Kidney (tissue), 14 donors: ENCODE measurements around the gene TSEN2. TPM values are rescaled to one million over a fixed set of nuclear protein-coding genes. Genes with fewer than 3 reads are reported as not detected.

Experiments
- DNase-seq, 5 donors: peaks; one replicate each; pipeline ENCODE4 v3.0.0-alpha.2; 2013 to 2020
- FAIRE-seq: peaks from 2 replicates; lab custom pipeline; 2012; peaks lifted over from hg19 to GRCh38; lab: Jason Lieb, UNC
- H3K27ac ChIP-seq, 2 donors: one replicate each; pipeline ENCODE4 v1.7.0; 2013; ENCODE audit warnings: low read depth in 2 of 2, low read length in 2 of 2, inconsistent platforms in 1 of 2
- H3K27me3 ChIP-seq: one replicate; pipeline ENCODE4 v1.7.1; 2013; ENCODE audit warnings: low read length, inconsistent platforms; ENCODE audit not compliant: control insufficient read depth, insufficient read depth
- H3K36me3 ChIP-seq, 3 donors: one replicate each; pipeline versions ENCODE4 v1.7.0 to v1.7.1; 2013; ENCODE audit warnings: low read length in 3 of 3, control low read depth in 1 of 3, inconsistent platforms in 1 of 3; ENCODE audit not compliant: insufficient read depth in 3 of 3, control insufficient read depth in 2 of 3
- H3K4me1 ChIP-seq, 3 donors: one replicate each; pipeline versions ENCODE4 v1.7.0 to v1.7.1; 2013; ENCODE audit warnings: low read length in 3 of 3, inconsistent platforms in 1 of 3, low read depth in 1 of 3; ENCODE audit not compliant: control insufficient read depth in 2 of 3, insufficient read depth in 2 of 3
- H3K4me3 ChIP-seq, 3 donors: one replicate each; pipeline versions ENCODE4 v1.7.0 to v1.8.1; 2013; ENCODE audit warnings: low read length in 3 of 3, control low read depth in 1 of 3, inconsistent platforms in 1 of 3
- H3K9ac ChIP-seq, 3 donors: one replicate each; pipeline versions ENCODE4 v1.7.0 to v1.7.1; 2013; ENCODE audit warnings: low read length in 3 of 3, control low read depth in 1 of 3, inconsistent platforms in 1 of 3
- H3K9me3 ChIP-seq, 3 donors: one replicate each; pipeline versions ENCODE4 v1.7.0 to v1.7.1; 2013; ENCODE audit warnings: low read length in 3 of 3, control low read depth in 1 of 3, inconsistent platforms in 1 of 3; ENCODE audit not compliant: control insufficient read depth in 2 of 3, insufficient read depth in 1 of 3
- intact Hi-C: fragments of 100-400 bp; cut with DNase I; formaldehyde crosslinking; loops from one replicate; pipeline ENCODE4 v1.11.1; 2022
- polyA plus RNA-seq: library from polyadenylated mRNA; stranded (reverse); fragments of 350-450 nt; fragmentation: Illumina TruSeq; extraction: RNeasy Lipid Tissue Mini Kit (QIAGEN cat#74804); gene quantifications from one replicate; pipeline ENCODE4 v1.2.3, GENCODE V29; 2014; ENCODE audit warnings: low read depth, low replicate concordance; ENCODE audit not compliant: insufficient read depth
- total RNA-seq: library from RNA; stranded (reverse); fragmentation: NEBNext Ultra II Directional; extraction: Animal tissue kit (Norgen Biotek cat#: 25700); gene quantifications from one replicate; pipeline ENCODE4 v1.2.1, GENCODE V29; 2021
- TF ChIP-seq, protein P1 (sequence below): IDR thresholded peaks from 3 replicates; pipeline ENCODE4 v1.5.1; 2012; ENCODE audit warnings: mild to moderate bottlenecking, moderate library complexity, borderline replicate concordance; ENCODE audit not compliant: insufficient read depth; ENCODE audit errors: extremely low read depth
- donor health status: control.
- donor health status: control.
- donor health status: control.
- donor health status: control.
- donor health status: control.
- donor health status: DM: yes; HTN: yes; CAD: no.
- donor health status: Normal renal cell carcinoma (clear cell type).

The TSEN2 gene
- total and polyA plus RNA-seq, 2 donors from 2014 or later: 10.3 to 20.7 TPM

DNA sequence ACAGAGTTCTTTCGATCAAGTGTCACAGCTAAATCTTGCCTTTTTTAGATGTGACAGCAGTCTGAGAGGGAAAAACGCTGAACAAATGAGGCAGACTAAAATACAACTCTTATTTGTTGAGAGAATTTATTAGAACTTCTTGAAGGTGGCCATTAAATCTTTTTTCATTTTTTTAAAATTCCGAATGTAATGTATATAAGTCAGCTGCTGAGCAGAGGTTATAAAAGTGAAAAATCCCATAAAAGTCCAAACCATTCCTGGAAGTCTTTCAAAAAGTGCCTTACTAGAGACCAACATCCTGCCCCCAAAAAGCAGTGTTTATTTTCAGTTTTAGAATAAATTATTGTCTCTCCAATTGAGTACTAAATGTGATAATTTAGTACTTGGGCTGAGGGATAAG, 3.1 kb downstream of the TSEN2 start:
- DNase-seq (peak in 2 of 5 donors; percentile 55 to 66), FAIRE-seq (no peak)
- peaks cover 3 to 4% (median 3%) of the 10 kb centered on the region in 3 donors for H3K36me3 ChIP-seq
- intact Hi-C loops: no loop called here
- no peak overlapping the region for H3K4me3 ChIP-seq
- no peaks in the 10 kb centered on the region for H3K9me3 ChIP-seq
- H3K9ac ChIP-seq: no peak overlapping the region
- peaks cover 11 to 14% (median 11%) of the 10 kb centered on the region in 3 donors for H3K4me1 ChIP-seq
- TF ChIP-seq, protein P1, sequence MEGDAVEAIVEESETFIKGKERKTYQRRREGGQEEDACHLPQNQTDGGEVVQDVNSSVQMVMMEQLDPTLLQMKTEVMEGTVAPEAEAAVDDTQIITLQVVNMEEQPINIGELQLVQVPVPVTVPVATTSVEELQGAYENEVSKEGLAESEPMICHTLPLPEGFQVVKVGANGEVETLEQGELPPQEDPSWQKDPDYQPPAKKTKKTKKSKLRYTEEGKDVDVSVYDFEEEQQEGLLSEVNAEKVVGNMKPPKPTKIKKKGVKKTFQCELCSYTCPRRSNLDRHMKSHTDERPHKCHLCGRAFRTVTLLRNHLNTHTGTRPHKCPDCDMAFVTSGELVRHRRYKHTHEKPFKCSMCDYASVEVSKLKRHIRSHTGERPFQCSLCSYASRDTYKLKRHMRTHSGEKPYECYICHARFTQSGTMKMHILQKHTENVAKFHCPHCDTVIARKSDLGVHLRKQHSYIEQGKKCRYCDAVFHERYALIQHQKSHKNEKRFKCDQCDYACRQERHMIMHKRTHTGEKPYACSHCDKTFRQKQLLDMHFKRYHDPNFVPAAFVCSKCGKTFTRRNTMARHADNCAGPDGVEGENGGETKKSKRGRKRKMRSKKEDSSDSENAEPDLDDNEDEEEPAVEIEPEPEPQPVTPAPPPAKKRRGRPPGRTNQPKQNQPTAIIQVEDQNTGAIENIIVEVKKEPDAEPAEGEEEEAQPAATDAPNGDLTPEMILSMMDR: no peak
- no peak overlapping the region for H3K27ac ChIP-seq
- no peaks in the 10 kb centered on the region for H3K27me3 ChIP-seq

DNA sequence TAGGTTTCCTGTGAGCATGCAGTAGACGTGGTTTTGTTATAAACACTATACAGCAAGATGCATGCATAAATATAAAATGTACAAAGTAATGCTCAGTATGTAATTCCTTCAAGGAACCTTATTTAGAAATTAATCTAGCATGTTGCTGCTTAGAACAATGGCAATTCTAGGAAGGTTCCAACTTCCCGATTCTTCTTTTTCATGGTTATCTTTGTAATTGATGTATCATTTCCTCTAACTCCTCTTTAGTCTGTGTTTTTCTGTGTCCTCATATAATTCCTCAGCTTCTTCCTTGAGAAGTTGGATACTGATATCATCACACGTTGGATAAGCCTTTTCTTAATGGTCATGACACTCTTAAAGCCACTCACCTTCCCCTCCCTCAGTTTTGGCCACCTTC, 3.5 kb downstream of the TSEN2 start:
- Histone ChIP-seq H3K9ac (no peak overlapping the region), H3K4me1 (peaks cover 11 to 14% (median 11%) of the 10 kb centered on the region in 3 donors), H3K36me3 (peaks cover 3 to 5% (median 5%) of the 10 kb centered on the region in 3 donors), H3K4me3 (no peak overlapping the region), H3K27me3 (no peaks in the 10 kb centered on the region), H3K27ac (no peak overlapping the region), H3K9me3 (no peaks in the 10 kb centered on the region)
- DNase-seq: no peak
- intact Hi-C loops: no loop called here
- TF ChIP-seq, protein P1: no peak
- no peak for FAIRE-seq

- DNase-seq: peak in 3 of 5 donors; percentile 31 to 74 (median 51)
- TF ChIP-seq, protein P1: no peak
- Histone ChIP-seq H3K4me3 (no peak overlapping the region), H3K27ac (no peak overlapping the region), H3K27me3 (no peaks in the 10 kb centered on the region), H3K36me3 (peaks cover 3 to 10% (median 5%) of the 10 kb centered on the region in 3 donors), H3K4me1 (peaks cover 6 to 8% (median 6%) of the 10 kb centered on the region in 3 donors), H3K9me3 (no peaks in the 10 kb centered on the region), H3K9ac (no peak overlapping the region)
- intact Hi-C loops: no loop called here
- FAIRE-seq: no peak
Measured at GRCh38 chr3:12489368-12489767, 5.1 kb downstream of the TSEN2 start.

DNA sequence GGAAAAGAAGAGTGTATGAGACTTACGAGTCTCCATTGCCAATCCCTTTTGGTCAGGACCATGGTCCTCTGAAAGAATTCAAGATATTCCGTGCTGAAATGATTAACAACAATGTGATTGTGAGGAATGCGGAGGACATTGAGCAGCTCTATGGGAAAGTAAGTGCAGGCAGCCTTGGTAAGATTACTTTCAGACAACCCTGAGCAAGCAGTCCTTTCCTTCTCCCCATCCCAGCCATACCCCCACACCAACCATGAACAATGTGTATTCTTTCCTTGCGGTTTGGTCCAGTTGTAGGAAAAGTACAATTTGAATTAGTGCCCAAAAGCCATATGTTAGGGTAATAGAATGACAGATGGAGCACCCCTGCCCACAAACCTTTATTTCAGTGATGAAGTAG, 5.6 kb downstream of the TSEN2 start:
- TF ChIP-seq, protein P1: no peak
- Histone ChIP-seq H3K4me3 (no peak overlapping the region), H3K27ac (no peak overlapping the region), H3K9me3 (no peaks in the 10 kb centered on the region), H3K4me1 (peaks cover 6 to 7% (median 6%) of the 10 kb centered on the region in 3 donors), H3K36me3 (peaks cover 3 to 10% (median 5%) of the 10 kb centered on the region in 3 donors), H3K27me3 (no peaks in the 10 kb centered on the region), H3K9ac (no peak overlapping the region)
- FAIRE-seq (no peak), DNase-seq (peak in 2 of 5 donors; percentile 67 to 82)
- intact Hi-C loops: no loop called here
